H1 (cell line): ENCODE data around the gene UPF3A. TPM values are rescaled to one million over a fixed set of nuclear protein-coding genes. Genes with fewer than 3 reads are reported as not detected.

Experiments used
- CHD7 ChIP-seq: fragments of 300-600 bp; sonication (generic); IDR thresholded peaks from 2 replicates; pipeline ENCODE4 v1.7.1; 2012; ENCODE audit warnings: low read length, moderate library complexity, mild to moderate bottlenecking, inconsistent platforms; ENCODE audit not compliant: insufficient replicate concordance
- SP4 ChIP-seq: IDR thresholded peaks from 2 replicates; pipeline ENCODE4 v1.6.1; 2012; ENCODE audit warnings: low read length, inconsistent platforms
- TCF12 ChIP-seq: IDR thresholded peaks from 2 replicates; pipeline ENCODE4 v1.6.1; 2011; ENCODE audit warnings: low read depth, mild to moderate bottlenecking, low read length
- polyA plus RNA-seq, 7 experiments: library from polyadenylated mRNA; depleted of rRNA in 3 of 7; stranded (reverse) in 5 of 7; unstranded in 2 of 7; fragments of >200 nt in 5 of 7; fragments of 200-250 nt in 2 of 7; gene quantifications; 1 replicate in 5 of 7; 2 replicates in 1 of 7; 4 replicates in 1 of 7; pipeline versions ENCODE4 v1.2.1 to v1.2.3, GENCODE V29; 2011 to 2013; ENCODE audit warnings: missing spikeins in 2 of 7, mixed read lengths in 2 of 7
- total RNA-seq: library from RNA; stranded (reverse); fragmentation: NEBNext Ultra II Directional; extraction: Animal tissue kit (Norgen Biotek cat#: 25700); gene quantifications from 2 replicates; pipeline ENCODE4 v1.2.1, GENCODE V29; 2021
- TF ChIP-seq, protein P1 (sequence below), 3 experiments: IDR thresholded peaks; 1 replicate in 2 of 3; 2 replicates in 1 of 3; pipeline versions ENCODE4 v1.5.1 to v1.6.1; 2011; ENCODE audit warnings: low read length in 3 of 3, mild to moderate bottlenecking in 3 of 3, inconsistent platforms in 2 of 3, low read depth in 1 of 3, moderate library complexity in 1 of 3; ENCODE audit not compliant: insufficient read depth in 1 of 3; ENCODE audit errors: control extremely low read depth in 1 of 3

Gene UPF3A
- total and polyA plus RNA-seq, 2 of the 8 experiments (the other 6 are each of a cell fraction or from before 2014, with no cell fraction given), result 47.1 to 58.2 TPM

DNA sequence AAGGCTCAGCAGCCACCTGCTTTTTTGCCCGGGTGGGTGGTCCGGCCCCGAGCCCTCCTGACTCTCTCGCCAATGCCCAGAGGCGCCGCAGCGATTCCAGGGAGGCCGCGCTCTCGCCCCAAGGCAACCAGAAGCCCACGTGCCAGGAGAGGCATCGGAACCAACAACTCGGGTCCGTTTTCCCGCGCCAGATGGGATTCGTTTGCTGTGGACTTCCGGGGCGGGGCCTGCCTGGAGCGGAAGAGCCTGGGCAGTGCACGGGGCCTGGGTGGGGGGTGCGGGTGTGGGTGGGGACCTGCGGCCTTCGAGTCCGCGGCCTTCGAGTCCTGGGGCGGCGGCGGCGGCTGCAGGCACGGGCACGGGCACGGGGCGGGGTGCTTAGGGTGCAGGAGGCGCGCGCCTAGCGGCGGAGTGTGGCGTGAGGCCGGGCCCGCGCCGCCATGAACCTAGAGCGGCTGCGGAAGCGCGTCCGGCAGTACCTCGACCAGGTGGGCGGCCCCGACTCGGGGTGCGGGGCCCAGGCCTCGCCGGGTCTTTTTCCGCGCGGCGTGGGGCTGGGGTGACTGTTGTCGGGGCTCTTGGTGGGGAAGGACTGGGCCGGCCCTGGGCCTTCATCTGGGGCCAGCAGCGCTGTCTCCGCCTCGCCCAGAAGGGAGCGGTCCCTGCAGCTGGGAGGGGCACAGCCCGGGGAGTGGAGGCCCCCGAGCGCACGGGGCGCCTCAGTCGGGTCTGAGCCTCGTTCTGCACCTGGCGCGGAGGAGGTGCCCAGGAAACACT, 46.6 kb upstream of the UPF3A start, which contains the start of gene CDC16 (continued):
- TF ChIP-seq, protein P1, sequence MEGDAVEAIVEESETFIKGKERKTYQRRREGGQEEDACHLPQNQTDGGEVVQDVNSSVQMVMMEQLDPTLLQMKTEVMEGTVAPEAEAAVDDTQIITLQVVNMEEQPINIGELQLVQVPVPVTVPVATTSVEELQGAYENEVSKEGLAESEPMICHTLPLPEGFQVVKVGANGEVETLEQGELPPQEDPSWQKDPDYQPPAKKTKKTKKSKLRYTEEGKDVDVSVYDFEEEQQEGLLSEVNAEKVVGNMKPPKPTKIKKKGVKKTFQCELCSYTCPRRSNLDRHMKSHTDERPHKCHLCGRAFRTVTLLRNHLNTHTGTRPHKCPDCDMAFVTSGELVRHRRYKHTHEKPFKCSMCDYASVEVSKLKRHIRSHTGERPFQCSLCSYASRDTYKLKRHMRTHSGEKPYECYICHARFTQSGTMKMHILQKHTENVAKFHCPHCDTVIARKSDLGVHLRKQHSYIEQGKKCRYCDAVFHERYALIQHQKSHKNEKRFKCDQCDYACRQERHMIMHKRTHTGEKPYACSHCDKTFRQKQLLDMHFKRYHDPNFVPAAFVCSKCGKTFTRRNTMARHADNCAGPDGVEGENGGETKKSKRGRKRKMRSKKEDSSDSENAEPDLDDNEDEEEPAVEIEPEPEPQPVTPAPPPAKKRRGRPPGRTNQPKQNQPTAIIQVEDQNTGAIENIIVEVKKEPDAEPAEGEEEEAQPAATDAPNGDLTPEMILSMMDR (IDR thresholded peaks at IDR 0.05; ENCODE audit: control extremely low read depth in 1 of 3, insufficient read depth in 1 of 3, low read depth in 1 of 3, low read length in 3 of 3), result peak in 1 of 3 experiments; percentile 2; a peak in 1 of 4 replicates
- no peak for TF ChIP-seq CHD7
- peak; percentile 69; the same call in 1 of the 2 replicates for TF ChIP-seq TCF12
- peak; percentile 85; the same call in 1 of the 2 replicates for TF ChIP-seq SP4
